IgD-negative memory B cell (primary cell): ENCODE results near the gene PLD1. TPM values are rescaled to one million over a fixed set of nuclear protein-coding genes. Genes with fewer than 3 reads are reported as not detected.
"Not testable (repeated sequence)": the region's sequence is repeated elsewhere in the genome, so short reads cannot be mapped to it uniquely, and the experiment has no call there.

Experiments
- H3K27ac Mint-ChIP-seq, 3 donors: one replicate each; pipeline ENCODE4 v1.8.0; 2020 to 2022; ENCODE audit warnings: mild to moderate bottlenecking in 3 of 3, mixed read lengths in 3 of 3, moderate library complexity in 1 of 3
- H3K27me3 Mint-ChIP-seq: one replicate; pipeline ENCODE4 v1.8.0; 2021; ENCODE audit warnings: mixed read lengths
- H3K36me3 Mint-ChIP-seq: one replicate; pipeline ENCODE4 v1.8.0; 2020; ENCODE audit warnings: mild to moderate bottlenecking, mixed read lengths
- H3K4me1 Mint-ChIP-seq, 3 donors: one replicate each; pipeline ENCODE4 v1.8.0; 2020 to 2022; ENCODE audit warnings: mixed read lengths in 3 of 3, mild to moderate bottlenecking in 1 of 3
- H3K4me3 Mint-ChIP-seq, 4 donors: one replicate each; pipeline ENCODE4 v1.8.0; 2020 to 2022; ENCODE audit warnings: mild to moderate bottlenecking in 4 of 4, mixed read lengths in 4 of 4, moderate library complexity in 3 of 4
- H3K9me3 Mint-ChIP-seq, 3 donors: one replicate each; pipeline ENCODE4 v1.8.0; 2020 to 2021; ENCODE audit warnings: mixed read lengths in 3 of 3, mild to moderate bottlenecking in 1 of 3
- polyA plus RNA-seq: library from polyadenylated mRNA; unstranded; fragments of 300-500 nt; fragmentation: Illumina TruSeq; gene quantifications from one replicate; pipeline ENCODE4 v1.2.3, GENCODE V29; 2021

PLD1 gene
- polyA plus RNA-seq, 1 donor from 2014 or later, result not detected

DNA sequence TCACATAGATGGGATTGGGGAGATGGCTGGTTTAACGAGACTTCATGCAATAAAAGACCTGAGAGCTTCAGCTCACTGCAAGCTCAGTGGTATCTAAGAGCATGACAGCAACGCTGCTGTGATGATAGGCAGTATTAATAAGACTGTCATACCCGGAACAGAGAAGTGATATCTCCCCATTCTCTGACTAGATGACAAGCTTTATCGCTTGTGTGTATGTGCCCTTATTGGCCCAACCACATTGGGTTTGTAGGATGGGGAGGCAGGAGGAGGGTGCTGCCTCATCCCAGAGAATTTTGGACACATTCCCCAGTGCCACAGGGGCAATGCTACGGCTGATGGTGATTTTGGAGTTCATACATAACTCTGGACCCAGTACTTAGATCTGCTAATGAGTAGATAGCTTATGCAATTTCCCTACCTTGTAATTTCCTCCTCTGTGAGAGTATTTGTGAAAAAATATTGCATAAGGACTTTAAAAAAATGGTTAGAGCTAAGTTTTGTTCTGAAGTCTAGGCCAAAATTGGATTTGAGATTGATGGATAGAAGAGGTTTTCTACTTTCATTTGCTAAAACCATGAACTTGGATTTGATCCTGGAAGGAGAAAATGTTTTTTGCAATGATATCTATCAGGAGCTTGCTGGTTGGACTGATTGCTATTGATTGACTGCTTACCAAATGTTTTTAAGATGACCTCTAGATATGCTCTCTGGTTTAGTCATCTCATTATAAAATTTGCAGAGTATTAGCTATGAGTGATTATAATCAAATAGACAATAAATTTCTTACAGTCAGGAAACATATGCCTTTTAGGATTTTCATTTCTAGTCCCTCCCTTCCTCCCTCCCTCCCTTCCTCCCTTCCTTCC lies 18.9 kb upstream of the PLD1 start:
- H3K4me3 Mint-ChIP-seq, result no peak overlapping the region
- H3K9me3 Mint-ChIP-seq, result peaks cover 0 to 4% (median 0%) of the 10 kb centered on the region in 3 donors
- no peak overlapping the region for H3K27ac Mint-ChIP-seq
- H3K36me3 Mint-ChIP-seq, result peaks cover 2% of the 10 kb centered on the region
- peaks cover 0 to 4% (median 2%) of the 10 kb centered on the region in 3 donors for H3K4me1 Mint-ChIP-seq
- H3K27me3 Mint-ChIP-seq, result peaks cover 7% of the 10 kb centered on the region

DNA sequence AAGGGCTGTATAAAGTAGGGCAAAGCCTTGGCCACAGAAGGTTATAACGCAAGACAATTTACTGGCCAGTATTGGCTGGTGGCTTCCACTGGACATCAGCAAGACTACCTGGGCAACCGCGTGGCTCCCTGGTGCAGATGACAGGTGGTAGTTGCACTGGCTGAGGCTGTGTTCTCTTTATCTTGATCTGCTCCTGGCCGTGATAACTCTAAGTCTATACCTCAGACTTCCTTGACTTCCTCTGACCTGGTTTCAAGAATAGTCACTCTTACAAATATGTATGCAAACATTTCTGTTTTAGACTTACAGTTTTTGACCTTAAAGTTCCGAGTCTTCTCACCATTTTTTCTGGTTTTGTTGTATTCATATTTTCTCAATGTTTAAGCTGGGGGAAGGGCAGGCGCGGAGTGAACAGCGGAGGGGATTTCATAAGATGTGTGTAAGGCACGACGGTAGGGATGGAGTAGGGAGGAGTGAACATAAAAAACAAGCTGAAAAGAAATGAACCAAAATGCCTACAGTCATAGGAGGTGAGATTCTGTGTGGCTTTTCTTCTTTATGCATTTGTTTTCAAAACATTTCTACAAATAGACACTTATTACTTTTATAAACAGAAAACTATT lies 17.7 kb upstream of the PLD1 start:
- H3K9me3 Mint-ChIP-seq, result peaks cover 0 to 4% (median 0%) of the 10 kb centered on the region in 3 donors
- peak overlapping the region in 1 of 3 donors; percentile 25 for H3K27ac Mint-ChIP-seq
- H3K4me1 Mint-ChIP-seq, result peaks cover 0 to 4% (median 2%) of the 10 kb centered on the region in 3 donors
- H3K36me3 Mint-ChIP-seq, result peaks cover 2% of the 10 kb centered on the region
- no peak overlapping the region for H3K4me3 Mint-ChIP-seq
- H3K27me3 Mint-ChIP-seq, result peaks cover 7% of the 10 kb centered on the region

DNA sequence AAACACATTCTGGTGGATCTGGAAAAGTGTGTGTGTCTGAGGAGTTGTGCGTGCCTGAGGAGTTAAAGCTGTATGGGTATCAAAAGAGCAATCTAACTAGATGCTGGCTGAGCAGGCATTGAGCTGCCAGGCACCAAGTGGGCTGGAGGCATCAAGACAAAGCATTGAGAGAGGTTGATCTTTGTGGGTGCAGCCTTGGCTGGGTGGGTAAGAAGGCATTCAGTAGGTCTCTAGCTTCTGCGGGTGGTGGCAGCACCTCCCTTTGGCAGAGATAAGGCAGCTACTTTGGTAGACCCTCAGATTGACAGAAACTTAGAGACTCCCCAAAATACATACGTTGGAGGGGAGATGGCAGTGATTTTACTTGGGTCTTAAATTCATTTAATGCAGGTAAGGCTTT lies 17.1 kb upstream of the PLD1 start:
- peaks cover 0 to 4% (median 2%) of the 10 kb centered on the region in 3 donors for H3K4me1 Mint-ChIP-seq
- peaks cover 2% of the 10 kb centered on the region for H3K36me3 Mint-ChIP-seq
- H3K27ac Mint-ChIP-seq, result no peak overlapping the region
- peaks cover 0 to 4% (median 0%) of the 10 kb centered on the region in 3 donors for H3K9me3 Mint-ChIP-seq
- peaks cover 7% of the 10 kb centered on the region for H3K27me3 Mint-ChIP-seq
- no peak overlapping the region for H3K4me3 Mint-ChIP-seq

DNA sequence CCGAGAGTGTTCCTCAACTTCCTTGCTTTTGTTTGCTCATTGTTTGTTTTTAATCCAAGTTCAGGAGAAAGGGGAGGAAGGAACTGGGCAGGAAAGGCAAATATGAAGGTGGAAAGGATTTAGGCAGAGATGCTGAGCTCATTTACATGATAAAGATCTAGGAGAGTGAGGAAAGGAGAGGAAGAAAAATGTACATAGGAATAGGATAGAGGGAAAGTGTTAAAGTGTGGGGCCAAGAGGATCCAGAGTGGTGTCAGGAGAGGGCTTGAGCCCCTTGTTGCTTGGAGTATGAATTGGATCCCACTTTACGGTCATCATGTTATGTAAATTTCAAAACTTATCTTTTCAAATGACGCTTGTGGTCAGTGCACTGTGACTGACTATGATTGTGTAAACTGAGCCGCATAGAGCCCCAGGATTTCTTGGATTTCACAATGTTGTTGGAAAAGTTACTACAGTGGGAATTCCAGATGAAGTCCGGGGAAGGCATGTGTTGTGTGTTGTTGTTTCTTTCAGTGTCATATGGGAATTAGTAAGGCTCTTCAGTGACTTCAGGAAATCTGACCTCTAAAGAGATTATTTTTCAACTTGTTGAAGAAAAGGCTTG lies 15.0 kb upstream of the PLD1 start:
- H3K27ac Mint-ChIP-seq, result no peak overlapping the region
- H3K4me1 Mint-ChIP-seq, result peaks cover 0 to 4% (median 2%) of the 10 kb centered on the region in 3 donors
- peaks cover 0 to 4% (median 0%) of the 10 kb centered on the region in 3 donors for H3K9me3 Mint-ChIP-seq
- no peak overlapping the region for H3K4me3 Mint-ChIP-seq
- peaks cover 2% of the 10 kb centered on the region for H3K36me3 Mint-ChIP-seq
- peaks cover 5% of the 10 kb centered on the region for H3K27me3 Mint-ChIP-seq

DNA sequence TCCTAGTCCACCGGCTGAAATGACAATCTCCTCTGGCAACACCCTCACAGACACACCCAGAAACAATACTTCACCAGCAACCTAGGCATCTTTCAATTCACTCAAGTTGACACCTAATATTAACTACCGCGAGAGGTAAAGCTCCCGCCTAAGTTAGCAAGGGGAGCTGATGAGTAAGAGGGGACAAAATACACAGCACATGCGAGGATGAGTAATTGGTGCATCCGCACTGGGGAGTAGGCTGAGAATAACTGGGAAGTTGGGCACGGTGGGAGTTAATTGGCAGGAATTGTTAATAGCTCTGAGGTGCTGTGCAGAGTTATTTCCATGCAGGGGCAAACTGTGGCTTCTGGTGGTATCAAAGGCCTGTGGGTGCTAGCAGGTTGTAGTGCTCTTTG lies 14.5 kb upstream of the PLD1 start:
- Mint-ChIP-seq H3K36me3 (peaks cover 2% of the 10 kb centered on the region), H3K4me1 (peaks cover 0 to 4% (median 2%) of the 10 kb centered on the region in 3 donors), H3K4me3 (no peak overlapping the region), H3K27ac (no peak overlapping the region), H3K9me3 (peaks cover 0 to 4% (median 0%) of the 10 kb centered on the region in 3 donors), H3K27me3 (peaks cover 3% of the 10 kb centered on the region)

DNA sequence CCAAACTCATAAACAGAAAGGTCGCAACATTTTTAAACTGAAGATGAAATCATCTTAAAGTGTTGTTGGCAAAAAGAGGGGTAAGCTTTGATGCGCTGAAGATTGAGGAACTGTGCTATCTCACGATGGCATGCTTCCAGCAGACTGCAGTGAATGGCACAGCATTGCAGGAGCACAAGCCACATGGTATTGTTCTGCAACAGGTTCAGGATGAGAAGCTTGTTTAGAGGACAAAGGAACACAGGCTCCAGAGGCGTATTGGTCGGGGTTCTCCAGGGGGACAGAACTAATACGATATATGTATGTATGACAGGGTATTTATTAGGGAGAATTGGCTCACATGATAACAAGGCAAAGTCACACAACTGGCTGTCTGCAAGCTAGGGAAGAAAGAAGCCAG lies 13.8 kb upstream of the PLD1 start:
- no peaks in the 10 kb centered on the region for H3K27me3 Mint-ChIP-seq
- H3K36me3 Mint-ChIP-seq, result peaks cover 2% of the 10 kb centered on the region
- H3K4me1 Mint-ChIP-seq, result peaks cover 0 to 4% (median 2%) of the 10 kb centered on the region in 3 donors
- peaks cover 0 to 4% (median 0%) of the 10 kb centered on the region in 3 donors for H3K9me3 Mint-ChIP-seq
- H3K4me3 Mint-ChIP-seq, result no peak overlapping the region
- no peak overlapping the region for H3K27ac Mint-ChIP-seq

DNA sequence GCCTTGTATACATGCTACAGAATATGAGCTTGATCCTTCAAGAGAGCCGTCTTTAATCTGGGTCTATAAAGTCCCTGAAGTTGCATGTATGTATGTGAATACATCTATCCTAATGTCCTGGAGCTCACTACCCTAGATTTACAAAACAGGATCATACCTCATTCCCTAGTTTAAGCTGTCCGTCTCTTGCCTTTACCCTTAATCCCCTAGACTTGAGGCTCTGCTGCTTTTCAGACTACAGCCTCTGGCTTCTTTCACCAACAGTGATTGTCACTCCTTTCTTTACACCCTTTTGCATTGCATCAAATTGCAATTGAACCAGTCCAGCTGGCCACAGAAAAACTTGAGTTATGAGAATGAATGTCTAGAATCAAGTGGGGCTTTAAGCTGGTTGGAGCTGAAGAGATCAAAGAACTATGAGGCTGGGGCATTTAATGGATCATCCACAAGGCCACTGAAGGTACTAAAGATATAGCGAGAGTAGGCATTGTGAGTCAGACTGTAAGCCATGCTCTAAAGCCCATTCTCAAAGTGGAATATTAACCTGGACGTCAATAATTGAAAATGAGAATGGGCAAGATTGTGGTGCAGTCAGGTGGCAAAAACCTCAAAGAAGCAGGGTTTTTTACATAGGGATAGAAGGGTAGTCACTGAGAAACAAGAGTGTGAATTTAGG lies 12.3 kb upstream of the PLD1 start:
- H3K36me3 Mint-ChIP-seq, result peaks cover 2% of the 10 kb centered on the region
- peaks cover 0 to 2% (median 0%) of the 10 kb centered on the region in 3 donors for H3K4me1 Mint-ChIP-seq
- no peak overlapping the region for H3K4me3 Mint-ChIP-seq
- no peaks in the 10 kb centered on the region for H3K27me3 Mint-ChIP-seq
- H3K9me3 Mint-ChIP-seq, result peaks cover 0 to 2% (median 0%) of the 10 kb centered on the region in 3 donors
- no peak overlapping the region for H3K27ac Mint-ChIP-seq

DNA sequence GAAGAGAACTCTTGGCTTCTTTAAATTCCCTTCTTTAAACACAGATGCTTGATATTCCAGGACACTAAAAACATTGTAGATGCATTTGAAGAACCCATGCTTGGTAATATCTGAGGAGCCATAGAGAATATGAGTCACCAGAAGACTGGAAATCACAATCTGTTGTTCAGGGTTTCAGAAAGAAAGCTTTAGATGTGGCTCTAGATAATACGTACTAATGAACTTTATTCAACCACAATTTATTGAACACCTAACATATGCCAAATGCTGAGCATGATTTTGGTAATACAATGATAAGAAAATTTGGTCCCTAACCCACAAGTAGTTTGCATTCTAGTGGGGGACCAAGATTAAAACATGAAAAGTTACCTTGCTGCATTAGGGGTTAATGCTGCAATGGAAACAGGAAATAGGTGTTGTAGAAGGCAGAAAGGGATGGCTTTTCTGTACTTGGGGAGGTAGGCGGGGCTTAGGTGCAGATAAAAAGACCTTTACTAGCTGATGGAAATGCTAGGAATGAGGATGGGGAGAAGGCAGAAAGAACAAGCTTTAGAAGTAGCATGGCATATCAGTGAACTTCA lies 11.6 kb upstream of the PLD1 start:
- Mint-ChIP-seq H3K9me3 (peaks cover 0 to 2% (median 0%) of the 10 kb centered on the region in 3 donors), H3K27ac (no peak overlapping the region), H3K4me1 (peaks cover 0 to 2% (median 0%) of the 10 kb centered on the region in 3 donors), H3K4me3 (no peak overlapping the region), H3K36me3 (no peaks in the 10 kb centered on the region), H3K27me3 (no peaks in the 10 kb centered on the region)

DNA sequence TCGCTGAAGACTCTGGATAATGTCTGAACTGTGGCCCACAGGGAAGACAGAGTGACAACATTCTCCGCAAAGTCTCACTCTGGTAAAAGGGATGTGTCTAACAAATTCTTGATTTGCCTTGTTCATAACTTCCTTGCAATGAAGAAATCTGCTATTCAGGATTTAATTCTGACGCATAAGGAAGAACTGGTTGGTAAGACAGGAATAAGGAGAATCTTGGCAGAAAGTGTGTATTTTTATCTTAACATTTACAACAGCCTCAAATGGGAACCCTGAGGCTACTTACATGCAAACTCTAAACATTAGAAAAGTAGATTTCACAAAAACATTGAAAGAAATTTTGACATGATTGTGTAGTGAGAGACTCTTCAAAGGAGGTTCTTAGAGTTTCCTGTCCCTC lies 10.8 kb upstream of the PLD1 start:
- H3K4me1 Mint-ChIP-seq, result no peaks in the 10 kb centered on the region
- no peaks in the 10 kb centered on the region for H3K27me3 Mint-ChIP-seq
- no peak overlapping the region for H3K4me3 Mint-ChIP-seq
- no peaks in the 10 kb centered on the region for H3K9me3 Mint-ChIP-seq
- no peak overlapping the region for H3K27ac Mint-ChIP-seq
- no peaks in the 10 kb centered on the region for H3K36me3 Mint-ChIP-seq

DNA sequence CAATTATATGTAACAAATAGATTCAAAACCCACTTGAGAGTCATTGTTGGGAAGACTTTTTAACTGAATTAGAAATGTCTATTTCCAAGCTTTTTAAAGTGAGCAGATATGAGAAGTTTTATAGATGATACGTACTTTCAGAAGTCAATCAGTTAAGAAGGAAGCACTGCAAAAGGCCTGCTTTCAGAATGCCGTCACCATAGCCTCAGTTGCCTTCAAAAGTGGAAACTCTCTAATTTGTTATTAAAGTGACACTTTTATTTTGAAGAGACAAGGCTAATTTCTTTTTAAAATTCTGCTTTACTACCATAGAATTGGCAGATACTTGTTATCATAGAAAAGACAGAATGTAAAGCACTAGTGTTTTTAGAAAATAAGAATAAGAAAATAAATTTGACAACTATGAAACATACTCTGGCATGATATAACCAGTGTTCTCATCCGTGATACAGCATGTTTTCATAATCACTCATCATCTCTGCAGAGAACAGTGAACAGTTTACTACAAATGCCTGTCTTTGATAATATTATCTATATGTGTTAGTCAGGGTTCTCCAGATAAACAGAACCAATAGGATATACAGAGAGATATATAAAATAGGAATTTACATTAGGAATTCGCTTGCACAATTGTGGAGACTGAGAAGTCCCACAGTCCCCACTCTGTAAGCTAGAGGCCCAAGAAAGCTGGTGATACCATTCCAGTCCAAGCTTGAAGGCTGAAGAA lies 7.0 kb upstream of the PLD1 start:
- peaks cover 4% of the 10 kb centered on the region for H3K27me3 Mint-ChIP-seq
- no peaks in the 10 kb centered on the region for H3K36me3 Mint-ChIP-seq
- H3K4me1 Mint-ChIP-seq, result no peaks in the 10 kb centered on the region
- no peak overlapping the region for H3K4me3 Mint-ChIP-seq
- no peaks in the 10 kb centered on the region for H3K9me3 Mint-ChIP-seq
- H3K27ac Mint-ChIP-seq, result no peak overlapping the region

DNA sequence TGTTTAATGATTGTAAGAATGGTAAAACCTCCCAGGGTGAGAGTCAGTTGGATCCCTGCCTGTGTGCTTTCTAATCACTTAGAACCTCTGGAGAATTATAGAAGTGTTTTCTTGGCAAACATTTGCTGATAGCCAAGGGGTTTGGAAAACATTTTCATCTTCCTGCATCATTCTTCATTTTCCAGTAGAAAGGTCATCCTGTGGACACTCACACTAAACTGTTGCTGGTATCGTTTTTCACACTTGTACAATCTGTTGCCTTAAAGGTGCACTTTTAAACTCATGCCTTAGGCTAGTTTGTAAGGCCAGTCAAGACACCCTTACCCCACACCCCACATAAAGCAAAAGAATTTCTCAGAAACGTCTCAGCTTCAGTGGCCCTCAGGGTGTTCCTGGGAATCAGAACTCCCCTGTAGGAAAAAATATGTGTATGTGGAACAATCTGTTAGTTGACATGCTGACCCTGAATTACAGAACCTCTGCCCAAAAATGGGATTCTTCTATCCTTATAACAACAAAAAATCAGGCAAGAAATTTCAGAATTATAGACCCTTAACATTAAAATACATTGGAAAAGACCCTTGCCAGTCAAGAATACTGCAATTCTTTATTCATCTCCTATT lies 5.8 kb upstream of the PLD1 start:
- H3K4me1 Mint-ChIP-seq, result no peaks in the 10 kb centered on the region
- H3K4me3 Mint-ChIP-seq, result no peak overlapping the region
- H3K9me3 Mint-ChIP-seq, result no peaks in the 10 kb centered on the region
- no peak overlapping the region for H3K27ac Mint-ChIP-seq
- peaks cover 8% of the 10 kb centered on the region for H3K27me3 Mint-ChIP-seq
- H3K36me3 Mint-ChIP-seq, result no peaks in the 10 kb centered on the region

DNA sequence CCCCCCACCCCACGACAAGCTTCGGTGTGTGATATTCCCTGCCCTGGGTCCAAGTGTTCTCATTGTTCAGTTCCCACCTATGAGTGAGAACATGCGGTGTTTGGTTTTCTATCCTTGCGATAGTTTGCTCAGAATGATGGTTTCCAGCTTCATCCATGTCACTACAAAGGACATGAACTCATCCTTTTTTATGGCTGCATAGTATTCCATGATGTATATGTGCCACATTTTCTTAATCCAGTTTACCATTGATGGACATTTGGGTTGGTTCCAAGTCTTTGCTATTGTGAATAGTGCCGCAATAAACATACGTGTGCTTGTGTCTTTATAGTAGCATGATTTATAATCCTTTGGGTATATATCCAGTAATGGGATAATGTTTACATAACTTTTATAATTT lies 4.4 kb upstream of the PLD1 start:
- H3K27me3 Mint-ChIP-seq, result peaks cover 17% of the 10 kb centered on the region
- not testable (repeated sequence) for H3K36me3 Mint-ChIP-seq, H3K4me3 Mint-ChIP-seq, H3K4me1 Mint-ChIP-seq, H3K27ac Mint-ChIP-seq, H3K9me3 Mint-ChIP-seq

DNA sequence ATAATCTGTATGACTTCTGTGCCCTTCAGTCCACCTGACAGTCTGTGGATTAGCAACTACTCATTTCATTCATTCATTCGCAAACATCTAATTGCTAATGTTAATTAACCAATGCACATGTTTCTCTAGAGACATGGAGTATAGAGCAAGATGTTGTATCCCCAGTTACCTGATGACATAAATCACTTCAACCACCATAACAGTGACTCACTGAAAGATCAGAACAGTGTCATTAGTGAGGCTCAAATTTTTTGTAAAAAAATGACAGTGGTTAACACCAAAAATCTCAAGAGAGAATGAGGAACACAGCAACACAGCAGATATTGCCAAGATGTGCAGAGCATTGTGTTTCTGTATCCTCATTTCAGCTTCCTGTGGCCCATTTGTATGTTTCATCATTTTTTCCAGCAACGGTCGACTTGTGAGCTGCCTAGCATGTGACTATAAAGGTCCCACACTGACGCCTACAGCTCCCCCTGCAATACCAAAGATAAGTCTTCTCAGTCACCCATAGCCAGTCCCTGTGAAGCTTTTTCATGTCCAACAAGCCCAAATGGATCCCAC lies 3.7 kb upstream of the PLD1 start:
- peaks cover 0 to 7% (median 7%) of the 10 kb centered on the region in 3 donors for H3K4me1 Mint-ChIP-seq
- no peak overlapping the region for H3K27ac Mint-ChIP-seq
- no peaks in the 10 kb centered on the region for H3K9me3 Mint-ChIP-seq
- no peak overlapping the region for H3K4me3 Mint-ChIP-seq
- H3K36me3 Mint-ChIP-seq, result no peaks in the 10 kb centered on the region
- peaks cover 24% of the 10 kb centered on the region for H3K27me3 Mint-ChIP-seq
